CD14-positive monocyte (primary cell): ENCODE measurements around the gene HKDC1. TPM values are rescaled to one million over a fixed set of nuclear protein-coding genes. Genes with fewer than 3 reads are reported as not detected.

Experiments used
- DNase-seq, 3 donors: peaks; one replicate each; pipeline ENCODE4 v3.0.0-alpha.2; 2011 to 2022
- H2AFZ ChIP-seq: 2 replicates; pipeline ENCODE4 v1.6.0; 2012; ENCODE audit warnings: mild to moderate bottlenecking, low read depth, low read length, inconsistent platforms; ENCODE audit not compliant: insufficient read depth, poor library complexity, severe bottlenecking
- H3K27ac ChIP-seq, 2 donors: 1 replicate in 1 of 2; 2 replicates in 1 of 2; pipeline ENCODE4 v1.5.1; 2012 to 2013; ENCODE audit warnings: low read length in 2 of 2, control low read depth in 1 of 2, inconsistent platforms in 1 of 2, low read depth in 1 of 2, mild to moderate bottlenecking in 1 of 2
- H3K27me3 ChIP-seq, 2 donors: one replicate each; pipeline versions ENCODE4 v1.6.0 to v1.6.1; 2011 to 2013; ENCODE audit warnings: low read length in 2 of 2; ENCODE audit not compliant: control insufficient read depth in 2 of 2, insufficient read depth in 2 of 2
- H3K36me3 ChIP-seq, 2 donors: replicated peaks in 1 of 2; 1 replicate in 1 of 2; 2 replicates in 1 of 2; pipeline versions ENCODE4 v1.5.1 to v1.6.1; 2012 to 2013; ENCODE audit warnings: low read length in 2 of 2, control low read depth in 1 of 2, inconsistent platforms in 1 of 2, mild to moderate bottlenecking in 1 of 2; ENCODE audit not compliant: insufficient read depth in 2 of 2, control insufficient read depth in 1 of 2
- H3K4me1 ChIP-seq, 2 donors: 1 replicate in 1 of 2; 2 replicates in 1 of 2; pipeline versions ENCODE4 v1.5.1 to v1.6.1; 2012 to 2013; ENCODE audit warnings: low read length in 2 of 2, control low read depth in 1 of 2, inconsistent platforms in 1 of 2, mild to moderate bottlenecking in 1 of 2, moderate library complexity in 1 of 2; ENCODE audit not compliant: insufficient read depth in 2 of 2, control insufficient read depth in 1 of 2
- H3K4me2 ChIP-seq: replicated peaks from 2 replicates; pipeline ENCODE3; 2012; ENCODE audit warnings: low read length, moderate library complexity, mild to moderate bottlenecking; ENCODE audit not compliant: poor library complexity, severe bottlenecking; ENCODE audit errors: extremely low read depth
- H3K4me3 ChIP-seq, 3 experiments: fragments of 200-600 bp in 1 of 3; sonication (generic) in 1 of 3; replicated peaks in 1 of 3; 1 replicate in 2 of 3; 2 replicates in 1 of 3; pipeline ENCODE4 v1.5.1; 2011 to 2013; ENCODE audit warnings: low read length in 3 of 3, mild to moderate bottlenecking in 3 of 3, control low read depth in 2 of 3, low read depth in 2 of 3, inconsistent platforms in 1 of 3, moderate library complexity in 1 of 3
- H3K79me2 ChIP-seq: 2 replicates; pipeline ENCODE4 v1.6.0; 2012; ENCODE audit warnings: mild to moderate bottlenecking, control low read depth, inconsistent platforms, low read length, moderate library complexity; ENCODE audit not compliant: insufficient read depth
- H3K9ac ChIP-seq: 2 replicates; pipeline ENCODE4 v1.6.0; 2017; ENCODE audit warnings: low read length, mild to moderate bottlenecking; ENCODE audit not compliant: insufficient read depth, poor library complexity, severe bottlenecking
- H3K9me3 ChIP-seq, 2 donors: replicated peaks in 1 of 2; 1 replicate in 1 of 2; 2 replicates in 1 of 2; pipeline versions ENCODE4 v1.5.1 to v1.6.1; 2012 to 2013; ENCODE audit warnings: low read length in 2 of 2, control low read depth in 1 of 2; ENCODE audit not compliant: control insufficient read depth in 1 of 2, insufficient read depth in 1 of 2
- H4K20me1 ChIP-seq: 2 replicates; pipeline ENCODE4 v1.6.0; 2012; ENCODE audit warnings: mild to moderate bottlenecking, low read length, control low read depth, moderate library complexity; ENCODE audit not compliant: insufficient read depth
- H3K27ac Mint-ChIP-seq, 7 donors: one replicate each; pipeline ENCODE4 v1.8.0; 2020; ENCODE audit warnings: mild to moderate bottlenecking in 7 of 7, mixed read lengths in 7 of 7, moderate library complexity in 6 of 7, inconsistent platforms in 2 of 7
- H3K27me3 Mint-ChIP-seq, 3 donors: one replicate each; pipeline ENCODE4 v1.8.0; 2021 to 2022; ENCODE audit warnings: low read depth in 3 of 3, mild to moderate bottlenecking in 3 of 3, mixed read lengths in 3 of 3, moderate library complexity in 3 of 3, inconsistent platforms in 1 of 3
- H3K36me3 Mint-ChIP-seq, 2 donors: one replicate each; pipeline ENCODE4 v1.8.0; 2020; ENCODE audit warnings: mixed read lengths in 2 of 2, inconsistent platforms in 1 of 2, mild to moderate bottlenecking in 1 of 2
- H3K4me1 Mint-ChIP-seq: one replicate; pipeline ENCODE4 v1.8.0; 2020; ENCODE audit warnings: mild to moderate bottlenecking, mixed read lengths
- H3K4me3 Mint-ChIP-seq, 2 donors: one replicate each; pipeline ENCODE4 v1.8.0; 2020; ENCODE audit warnings: mild to moderate bottlenecking in 2 of 2, mixed read lengths in 2 of 2, moderate library complexity in 1 of 2
- H3K9me3 Mint-ChIP-seq, 7 donors: one replicate each; pipeline ENCODE4 v1.8.0; 2020 to 2022; ENCODE audit warnings: mixed read lengths in 7 of 7, mild to moderate bottlenecking in 6 of 7, moderate library complexity in 6 of 7, inconsistent platforms in 2 of 7
- WGBS: methylation state at CpG from one replicate; pipeline ENCODE4 v1.1.5; 2013; ENCODE audit warnings: missing lambda C conversion rate; ENCODE audit not compliant: insufficient coverage; 5-methylcytosine and 5-hydroxymethylcytosine counted together
- intact Hi-C, 2 donors: fragments of 100-400 bp; cut with micrococcal nuclease; formaldehyde crosslinking; loops; one replicate each; pipeline versions ENCODE4 v1.15.0 to v1.15.1; 2023
- polyA plus RNA-seq, 3 donors: library from polyadenylated mRNA; depleted of rRNA in 1 of 3; unstranded in 2 of 3; stranded (reverse) in 1 of 3; fragments of 300-500 nt in 2 of 3; fragments of >200 nt in 1 of 3; fragmentation: Illumina TruSeq in 2 of 3; gene quantifications; 1 replicate in 2 of 3; 2 replicates in 1 of 3; pipeline ENCODE4 v1.2.3, GENCODE V29; 2012 to 2021
- TF ChIP-seq, protein P1 (sequence below): fragments of 200-600 bp; IDR thresholded peaks from one replicate; pipeline ENCODE4 v1.8.0; 2022; ENCODE audit warnings: antibody characterized with exemption, mild to moderate bottlenecking

The HKDC1 gene
- polyA plus RNA-seq, 3 donors, result not detected

DNA sequence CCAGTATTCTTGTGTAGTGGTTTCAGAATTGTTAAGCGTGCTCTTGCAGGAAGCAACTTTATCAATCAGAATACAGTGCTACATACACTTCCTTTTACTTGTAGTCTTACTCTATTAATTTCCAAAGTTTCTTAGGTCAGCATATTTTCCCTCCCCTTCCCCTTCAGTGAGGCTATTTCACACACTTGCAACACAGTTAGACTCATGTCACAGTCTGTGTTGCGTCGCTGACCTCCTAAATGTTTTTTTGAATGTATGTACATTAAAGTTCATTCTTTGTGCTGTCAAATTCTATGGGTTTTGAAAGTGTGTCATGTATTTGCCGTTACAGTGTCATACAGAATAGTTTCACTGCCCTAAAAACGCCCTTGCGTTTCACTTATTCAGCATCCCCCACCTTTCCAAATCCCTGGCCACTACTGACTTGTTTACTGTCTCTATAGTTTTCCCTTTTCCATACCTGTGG, 5.4 kb upstream of the HKDC1 start:
- H3K36me3 Mint-ChIP-seq, result no peaks in the 10 kb centered on the region

DNA sequence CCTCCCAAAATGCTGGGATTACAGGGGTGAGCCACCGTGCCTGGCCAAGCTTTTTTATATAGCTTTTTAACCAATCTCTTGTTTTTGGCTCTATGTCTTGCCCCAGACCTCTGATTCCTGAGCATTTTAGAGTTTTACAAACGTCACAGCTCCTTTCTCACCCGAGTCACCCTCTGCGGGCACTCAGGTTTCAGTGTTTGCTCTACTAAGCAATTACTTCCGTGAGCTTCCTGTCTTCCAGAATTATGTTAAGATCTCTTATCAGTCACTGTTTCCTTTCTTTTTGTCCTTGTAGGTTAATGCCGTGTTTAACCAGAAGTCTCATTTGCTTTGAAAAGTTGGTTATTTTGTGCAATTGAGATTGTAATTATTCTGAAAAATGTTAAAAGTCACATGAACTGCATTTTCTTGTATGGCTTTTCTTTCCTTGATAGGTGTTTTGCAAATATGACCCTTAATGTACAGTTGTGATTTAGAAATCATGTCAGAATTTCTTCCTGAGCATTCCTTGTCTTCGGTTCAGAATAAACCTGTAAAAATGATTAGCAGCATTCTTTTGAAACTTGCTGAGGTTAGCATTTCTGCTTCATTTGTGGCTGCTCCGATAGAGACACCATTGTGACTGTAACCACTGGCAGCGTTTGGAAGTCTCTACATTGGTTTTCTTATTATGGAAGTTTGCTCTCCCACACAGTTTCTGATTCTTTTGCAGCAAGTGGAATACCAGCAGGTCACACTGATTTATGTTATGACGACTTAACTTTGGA, 4.5 kb upstream of the HKDC1 start:
- peaks cover 13 to 14% of the 10 kb centered on the region in 2 donors for H3K4me1 ChIP-seq
- H3K27ac ChIP-seq, result no peak overlapping the region
- H3K9me3 Mint-ChIP-seq, result peaks cover 0 to 8% (median 2%) of the 10 kb centered on the region in 7 donors
- TF ChIP-seq, protein P1, sequence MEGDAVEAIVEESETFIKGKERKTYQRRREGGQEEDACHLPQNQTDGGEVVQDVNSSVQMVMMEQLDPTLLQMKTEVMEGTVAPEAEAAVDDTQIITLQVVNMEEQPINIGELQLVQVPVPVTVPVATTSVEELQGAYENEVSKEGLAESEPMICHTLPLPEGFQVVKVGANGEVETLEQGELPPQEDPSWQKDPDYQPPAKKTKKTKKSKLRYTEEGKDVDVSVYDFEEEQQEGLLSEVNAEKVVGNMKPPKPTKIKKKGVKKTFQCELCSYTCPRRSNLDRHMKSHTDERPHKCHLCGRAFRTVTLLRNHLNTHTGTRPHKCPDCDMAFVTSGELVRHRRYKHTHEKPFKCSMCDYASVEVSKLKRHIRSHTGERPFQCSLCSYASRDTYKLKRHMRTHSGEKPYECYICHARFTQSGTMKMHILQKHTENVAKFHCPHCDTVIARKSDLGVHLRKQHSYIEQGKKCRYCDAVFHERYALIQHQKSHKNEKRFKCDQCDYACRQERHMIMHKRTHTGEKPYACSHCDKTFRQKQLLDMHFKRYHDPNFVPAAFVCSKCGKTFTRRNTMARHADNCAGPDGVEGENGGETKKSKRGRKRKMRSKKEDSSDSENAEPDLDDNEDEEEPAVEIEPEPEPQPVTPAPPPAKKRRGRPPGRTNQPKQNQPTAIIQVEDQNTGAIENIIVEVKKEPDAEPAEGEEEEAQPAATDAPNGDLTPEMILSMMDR, result no peak
- peaks cover 16% of the 10 kb centered on the region for H3K4me1 Mint-ChIP-seq
- no peaks in the 10 kb centered on the region for H3K36me3 Mint-ChIP-seq
- H3K27me3 Mint-ChIP-seq, result peaks cover 3 to 8% (median 8%) of the 10 kb centered on the region in 3 donors
- 21% methylated on average over 6 of the region's 10 CpGs for WGBS
- no peak overlapping the region for H3K4me3 ChIP-seq
- no peaks in the 10 kb centered on the region for H3K36me3 ChIP-seq
- no peak overlapping the region for H2AFZ ChIP-seq
- H3K79me2 ChIP-seq, result no peaks in the 10 kb centered on the region
- H3K27ac Mint-ChIP-seq, result peak overlapping the region in 5 of 7 donors; percentile 13 to 76 (median 30)
- no peak overlapping the region for H3K9ac ChIP-seq
- H3K27me3 ChIP-seq, result no peaks in the 10 kb centered on the region
- H3K9me3 ChIP-seq, result no peaks in the 10 kb centered on the region
- intact Hi-C loops, result no loop called here
- peak overlapping the region in 1 of 2 donors; percentile 64 for H3K4me3 Mint-ChIP-seq
- DNase-seq, result peak in 1 of 3 donors; percentile 12
- H3K4me2 ChIP-seq, result no peak overlapping the region
- no peaks in the 10 kb centered on the region for H4K20me1 ChIP-seq

More for the DNA sequence above, 5.4 kb upstream of the HKDC1 start:
- Histone ChIP-seq H3K79me2 (no peaks in the 10 kb centered on the region), H3K4me1 (peaks cover 13 to 14% of the 10 kb centered on the region in 2 donors), H2AFZ (no peak overlapping the region), H3K4me2 (no peak overlapping the region), H3K27ac (no peak overlapping the region), H3K36me3 (no peaks in the 10 kb centered on the region), H4K20me1 (no peaks in the 10 kb centered on the region), H3K27me3 (no peaks in the 10 kb centered on the region), H3K4me3 (no peak overlapping the region), H3K9ac (no peak overlapping the region), H3K9me3 (no peaks in the 10 kb centered on the region)
- intact Hi-C loops, result no loop called here
- peak overlapping the region in 4 of 7 donors; percentile 2 to 85 (median 66) for H3K27ac Mint-ChIP-seq
- H3K27me3 Mint-ChIP-seq, result peaks cover 3 to 8% (median 8%) of the 10 kb centered on the region in 3 donors
- peak; percentile 44 to 53 (median 51) for DNase-seq
- H3K4me3 Mint-ChIP-seq, result peak overlapping the region in 1 of 2 donors; percentile 59
- H3K9me3 Mint-ChIP-seq, result peaks cover 0 to 8% (median 2%) of the 10 kb centered on the region in 7 donors
- TF ChIP-seq, protein P1, result no peak
- H3K4me1 Mint-ChIP-seq, result peaks cover 16% of the 10 kb centered on the region
- no CpG with 5 or more reads among the region's 6 CpGs for WGBS
